NCI-H460 (cell line): ENCODE measurements around the gene GSTA1. TPM values are rescaled to one million over a fixed set of nuclear protein-coding genes. Genes with fewer than 3 reads are reported as not detected.
"Not testable (repeated sequence)": the region's sequence is repeated elsewhere in the genome, so short reads cannot be mapped to it uniquely, and the experiment has no call there.

ENCODE experiments used
- DNase-seq: peaks from one replicate; pipeline ENCODE4 v3.0.0-alpha.2; 2016; ENCODE audit warnings: low read depth; ENCODE audit errors: extremely low read depth
- total RNA-seq: library from RNA; depleted of rRNA; stranded (reverse); fragments of >200 nt; shearing (Covaris generic); gene quantifications from 2 replicates; pipeline ENCODE4 v1.2.3, GENCODE V29; 2014; rRNA removed

Gene GSTA1
- total RNA-seq, 1 experiment from 2014 or later: not detected

- DNase-seq: no peak
Observed at GRCh38 chr6:52760105-52760765, 43.4 kb downstream of the GSTA1 start.

- no peak for DNase-seq
Observed at GRCh38 chr6:52759085-52759484, 44.5 kb downstream of the GSTA1 start.

DNA sequence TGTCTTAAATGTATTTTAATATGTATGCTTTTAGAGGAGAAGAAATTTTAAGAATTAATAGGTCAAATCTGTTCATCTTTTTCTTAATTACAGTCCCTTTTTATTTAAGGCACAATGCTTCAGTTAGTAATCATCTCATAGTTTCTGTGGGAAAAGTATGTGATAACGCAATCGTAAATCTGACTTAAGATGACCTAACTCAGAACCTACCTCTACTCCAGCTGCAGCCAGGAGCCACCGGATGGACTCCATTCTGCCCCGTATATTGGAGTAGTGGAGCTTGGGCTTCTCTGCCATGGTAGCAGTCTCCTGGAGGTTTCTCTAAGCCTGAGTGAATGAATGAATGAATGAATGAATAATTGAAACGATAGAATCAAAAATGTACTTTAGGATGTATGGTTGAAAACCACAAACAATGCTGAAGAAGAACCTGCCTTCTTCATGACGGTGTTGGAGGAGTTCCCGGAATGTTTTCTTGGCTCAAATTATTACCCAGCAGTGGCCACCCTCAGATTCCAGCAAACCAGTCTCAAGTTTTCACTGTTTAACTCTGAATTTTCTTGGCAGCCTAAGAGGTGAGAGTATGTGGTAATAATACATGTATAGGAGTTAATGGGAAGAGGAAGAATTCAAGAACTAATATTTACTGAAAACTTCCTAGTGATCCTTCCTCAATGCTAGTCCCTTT is 45.8 kb downstream of the GSTA1 start:
- not testable (repeated sequence) for DNase-seq

DNA sequence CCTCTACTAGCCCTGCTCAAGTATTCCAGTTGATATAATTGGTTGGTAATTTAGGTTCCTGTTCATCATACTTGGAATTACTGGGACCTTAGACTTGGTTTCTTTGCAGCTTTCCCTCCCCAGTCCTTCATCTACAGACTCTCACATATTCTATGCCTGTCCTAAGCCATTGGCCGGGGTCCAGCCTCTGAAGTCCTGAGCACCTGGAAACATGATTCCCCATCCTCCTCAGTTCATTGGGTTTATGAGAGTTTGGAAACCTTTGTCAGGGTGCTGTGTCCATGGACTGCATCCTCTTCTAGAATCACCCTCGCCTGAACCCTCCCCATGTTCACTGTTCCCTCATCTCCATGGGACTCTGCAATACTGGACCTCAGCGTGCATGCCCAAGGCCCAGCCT is 49.2 kb downstream of the GSTA1 start:
- DNase-seq: no peak

GRCh38 chr6:52753137-52753536 is 50.5 kb downstream of the GSTA1 start:
- DNase-seq: not testable (repeated sequence)

DNA sequence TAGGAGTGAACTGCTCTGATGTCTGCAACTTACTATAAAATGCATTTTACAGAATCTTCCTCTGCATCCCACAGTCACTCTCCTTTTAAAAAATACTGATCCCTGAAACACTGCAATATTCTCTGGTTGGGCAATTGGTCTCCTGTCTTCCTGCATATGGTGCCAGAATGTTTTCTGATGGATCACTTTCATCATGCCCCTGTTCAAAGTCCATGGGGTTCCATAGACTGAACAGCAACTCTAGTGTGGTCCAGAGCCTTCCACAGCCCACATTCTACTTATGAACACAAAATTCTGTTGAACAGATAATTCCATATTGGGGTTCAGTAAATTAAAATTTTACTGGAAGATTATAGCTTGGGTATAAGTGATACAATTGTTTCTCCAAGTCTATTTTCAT is 51.3 kb downstream of the GSTA1 start:
- no peak for DNase-seq

- no peak for DNase-seq
Observed at GRCh38 chr6:52749556-52750152, 54.0 kb downstream of the GSTA1 start.

- not testable (repeated sequence) for DNase-seq
Observed at GRCh38 chr6:52747301-52747700, 56.3 kb downstream of the GSTA1 start.

DNA sequence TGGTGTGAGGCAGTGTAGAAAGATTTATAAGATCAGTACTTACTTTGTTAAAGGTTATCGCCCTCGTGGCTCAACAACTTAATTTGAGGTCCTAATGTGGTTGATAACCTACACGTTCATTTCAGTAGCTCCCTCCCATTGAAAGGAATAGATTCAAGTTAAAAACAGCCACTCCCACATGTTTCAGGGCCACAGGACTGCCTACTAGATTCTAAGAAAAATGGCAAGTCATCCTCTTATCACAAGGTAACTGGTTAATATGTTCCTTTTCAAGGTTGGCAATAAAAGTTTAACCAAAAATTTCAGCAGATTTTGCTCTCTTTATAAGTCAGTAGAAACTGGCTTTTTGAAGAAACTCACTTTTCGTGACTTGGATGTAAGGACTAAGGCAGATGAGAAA is 57.4 kb downstream of the GSTA1 start:
- no peak for DNase-seq

DNA sequence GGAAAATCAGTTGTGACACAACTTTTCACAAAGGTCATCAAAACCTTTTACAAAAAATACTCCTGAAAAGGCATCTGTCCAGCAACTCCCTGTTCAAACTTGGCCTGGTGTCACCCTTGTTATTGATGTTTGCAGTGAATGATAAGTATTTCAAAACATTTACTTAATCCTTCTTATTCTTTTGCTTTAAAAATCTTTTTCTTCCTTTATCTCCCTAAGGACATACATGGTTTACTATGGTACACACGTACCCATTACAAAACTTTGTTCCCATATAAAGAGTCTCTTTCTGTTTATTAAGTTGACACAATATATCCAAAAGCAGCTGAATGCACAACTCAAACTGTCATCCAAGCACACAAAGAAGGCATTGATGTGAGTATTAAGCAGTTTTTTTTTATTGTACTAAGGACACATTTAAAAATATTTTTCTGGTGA is 57.8 kb downstream of the GSTA1 start:
- DNase-seq: no peak

- DNase-seq: no peak
Observed at GRCh38 chr6:52741872-52742271, 61.7 kb downstream of the GSTA1 start.

Other genes starting within 250 kb of the GSTA1 start
- 12.1 and 13.1 TPM in 2 replicates for gene TRAM2, start 226.8 kb downstream of the GSTA1 start, total RNA-seq
- 14.4 and 18.6 TPM in 2 replicates for gene TMEM14A, start 132.7 kb downstream of the GSTA1 start, total RNA-seq
- gene GSTA2, start 40.3 kb downstream of the GSTA1 start, total RNA-seq: not detected in 2 replicates
- not detected in 2 replicates for gene GSTA5, start 37.0 kb upstream of the GSTA1 start, total RNA-seq
- gene GSTA3, start 105.9 kb upstream of the GSTA1 start, total RNA-seq: not detected in 2 replicates
- 8.1 and 8.3 TPM in 2 replicates for gene GSTA4, start 191.5 kb upstream of the GSTA1 start, total RNA-seq